HG02970 (cell line): Measurements from ENCODE around the gene C4orf33.
"Not testable (repeated sequence)": the region's sequence is repeated elsewhere in the genome, so short reads cannot be mapped to it uniquely, and the experiment has no call there.

ENCODE experiments used
- ATAC-seq: cut with Tn5 transposase; IDR thresholded peaks from one replicate; pipeline ENCODE4 v1.9.1; 2021; ENCODE audit warnings: mild to moderate bottlenecking, moderate library complexity, moderate number of reproducible peaks; ENCODE audit not compliant: unreplicated experiment, low FRiP score

C4orf33 gene

GRCh38 chr4:129126614-129127013 is 30.7 kb downstream of the C4orf33 start:
- ATAC-seq: not testable (repeated sequence)

GRCh38 chr4:129129143-129129542 is 33.2 kb downstream of the C4orf33 start:
- no peak for ATAC-seq

GRCh38 chr4:129131343-129131742 is 35.4 kb downstream of the C4orf33 start:
- ATAC-seq: no peak

GRCh38 chr4:129136433-129136832 is 40.5 kb downstream of the C4orf33 start:
- ATAC-seq: no peak

GRCh38 chr4:129138810-129139496 is 43.0 kb downstream of the C4orf33 start:
- ATAC-seq: no peak

GRCh38 chr4:129140521-129140920 is 44.6 kb downstream of the C4orf33 start:
- ATAC-seq: no peak

GRCh38 chr4:129143359-129143758 is 47.4 kb downstream of the C4orf33 start:
- ATAC-seq: no peak

- ATAC-seq: no peak
Measured at GRCh38 chr4:129144755-129145206, 48.8 kb downstream of the C4orf33 start.

GRCh38 chr4:129145222-129145730 is 49.3 kb downstream of the C4orf33 start:
- no peak for ATAC-seq

- ATAC-seq: no peak
Measured at GRCh38 chr4:129146639-129147038, 50.7 kb downstream of the C4orf33 start.

GRCh38 chr4:129148892-129149291 is 52.9 kb downstream of the C4orf33 start:
- ATAC-seq: no peak

GRCh38 chr4:129149906-129150305 is 54.0 kb downstream of the C4orf33 start:
- ATAC-seq: no peak

- ATAC-seq: no peak
Measured at GRCh38 chr4:129152350-129152749, 56.4 kb downstream of the C4orf33 start.

GRCh38 chr4:129153700-129154099 is 57.7 kb downstream of the C4orf33 start:
- no peak for ATAC-seq

- ATAC-seq: no peak
Measured at GRCh38 chr4:129162450-129162849, 66.5 kb downstream of the C4orf33 start.

- ATAC-seq: no peak
Measured at GRCh38 chr4:129163427-129163826, 67.5 kb downstream of the C4orf33 start.

GRCh38 chr4:129164243-129164642 is 68.3 kb downstream of the C4orf33 start:
- no peak for ATAC-seq
